GM23248 (cell line): ENCODE results near the gene NCL.

Source experiments
- EZH2 ChIP-seq: fragments of 200-600 bp; sonication (generic); IDR thresholded peaks from 2 replicates; pipeline ENCODE4 v1.6.1; 2018; ENCODE audit warnings: antibody characterized with exemption, mild to moderate bottlenecking; ENCODE audit not compliant: insufficient read depth, poor library complexity, severe bottlenecking
- EZH2phosphoT487 ChIP-seq: fragments of 200-600 bp; sonication (generic); IDR thresholded peaks from 2 replicates; pipeline ENCODE4 v1.6.1; 2018; ENCODE audit warnings: antibody characterized with exemption, moderate library complexity, mild to moderate bottlenecking, low read depth; ENCODE audit not compliant: insufficient read depth

- no peak for TF ChIP-seq EZH2
- no peak for TF ChIP-seq EZH2phosphoT487
These were observed 11.7 kb upstream of the NCL start for GRCh38 chr2:231475965-231476364.
